Mucosa of gallbladder (tissue), 1 donor: Measurements from ENCODE around the gene CDH6. TPM values are rescaled to one million over a fixed set of nuclear protein-coding genes. Genes with fewer than 3 reads are reported as not detected.
"Not testable (repeated sequence)": the region's sequence is repeated elsewhere in the genome, so short reads cannot be mapped to it uniquely, and the experiment has no call there.

Experiments used
- DNase-seq: peaks from one replicate; pipeline ENCODE4 v3.0.0-alpha.2; 2020; ENCODE audit warnings: low spot score
- total RNA-seq: library from RNA; stranded (reverse); gene quantifications from one replicate; pipeline ENCODE4 v1.2.1, GENCODE V29; 2021
- donor health status: DM: no; HTN: no; CAD: no.

Gene CDH6
- total RNA-seq, 1 donor from 2014 or later: 75.9 TPM

- no peak for DNase-seq
Measured at GRCh38 chr5:31328040-31328733, 134.7 kb downstream of the CDH6 start.

DNA sequence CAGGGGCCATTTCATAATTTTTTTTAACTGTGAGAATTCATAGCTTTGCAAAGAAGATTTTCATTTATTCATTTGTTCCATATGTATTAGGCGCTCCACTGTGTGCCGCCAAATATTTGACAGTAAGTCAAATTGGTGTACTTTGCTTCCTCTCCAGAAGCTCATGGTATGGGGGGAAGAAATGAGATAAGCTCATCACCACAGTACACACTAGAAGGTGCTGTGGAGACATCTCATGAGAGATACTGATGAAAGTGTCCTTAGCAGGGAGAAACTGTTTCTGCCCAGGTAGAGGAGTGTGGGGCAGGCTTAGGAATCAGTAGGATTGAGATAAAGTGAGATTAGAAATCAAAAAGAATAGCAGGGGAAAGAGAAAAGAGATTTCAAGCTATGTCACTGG is 136.2 kb downstream of the CDH6 start:
- DNase-seq: no peak

GRCh38 chr5:31332160-31332559 is 138.7 kb downstream of the CDH6 start:
- no peak for DNase-seq

DNA sequence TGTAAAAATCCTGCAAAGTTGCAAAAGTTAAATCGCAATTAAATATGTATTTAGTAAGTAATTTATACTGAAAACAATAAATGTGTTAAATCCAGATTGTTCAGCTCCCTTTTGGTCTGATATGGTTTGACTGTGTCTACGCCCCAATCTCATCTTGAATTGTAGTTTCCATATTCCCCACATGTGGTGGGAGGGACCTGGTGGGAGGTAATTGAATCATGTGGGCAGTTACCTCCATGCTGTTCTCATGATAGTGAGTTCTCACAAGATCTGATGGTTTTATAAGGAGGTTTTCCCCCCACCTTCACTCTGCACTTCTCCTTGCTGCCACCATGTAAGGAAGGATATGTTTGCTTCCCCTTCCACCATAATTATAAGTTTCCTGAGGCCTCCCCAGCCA is 140.0 kb downstream of the CDH6 start:
- no peak for DNase-seq

DNA sequence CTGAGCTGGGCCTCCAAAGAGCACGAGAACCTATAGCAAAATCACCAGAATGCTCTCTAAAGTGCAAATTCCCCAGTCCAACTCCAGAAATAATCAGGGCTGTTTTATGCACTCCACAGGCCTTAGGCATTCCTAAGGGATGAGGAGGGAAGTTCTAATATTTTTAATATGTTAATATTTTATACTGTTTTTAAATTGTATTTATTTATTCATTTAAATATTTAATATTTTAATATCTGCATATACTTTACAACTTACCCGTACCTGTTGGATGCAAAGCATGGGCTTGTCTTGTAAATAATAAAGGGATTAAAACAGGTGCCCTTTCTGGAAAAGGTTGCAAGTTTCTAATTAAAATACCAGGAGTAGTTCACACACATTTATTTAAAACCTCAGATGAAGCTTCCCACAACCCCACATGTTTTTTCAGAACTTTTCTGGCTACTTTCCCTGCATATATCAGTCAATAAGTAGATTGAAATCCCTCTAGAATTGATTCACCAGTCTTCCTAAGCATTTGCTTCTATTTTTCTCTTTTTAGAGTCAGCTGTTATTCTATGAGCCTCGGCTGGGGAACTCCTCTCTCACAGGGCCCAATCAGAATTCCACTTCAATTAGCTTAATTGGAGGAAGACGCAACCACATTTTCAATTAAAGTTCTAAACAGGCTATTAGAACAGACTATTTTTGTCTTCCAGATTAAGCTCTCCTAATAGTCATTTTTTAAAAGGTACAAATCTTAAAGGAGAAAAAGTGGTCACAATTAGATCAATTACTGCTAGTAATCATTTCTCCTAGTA is 140.8 kb downstream of the CDH6 start:
- DNase-seq: no peak

DNA sequence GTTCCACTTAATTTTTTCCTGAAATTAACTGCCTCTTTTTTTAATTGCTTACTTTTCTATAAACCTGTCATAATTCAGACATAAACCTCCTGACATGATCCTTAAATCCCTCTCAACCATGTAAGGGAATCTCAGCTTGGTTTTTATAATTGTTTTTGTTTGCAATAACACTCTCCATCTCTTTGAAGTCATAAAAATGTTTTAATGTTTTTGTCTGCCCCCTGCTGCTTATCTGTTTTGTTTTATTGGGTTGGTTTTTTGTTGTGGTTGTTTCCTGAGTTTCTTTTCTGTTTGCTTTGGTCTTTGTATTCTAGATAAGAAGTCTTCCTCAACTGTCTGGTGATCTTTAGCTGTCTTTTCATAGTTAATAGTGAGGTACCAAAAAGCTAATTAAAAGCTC is 142.0 kb downstream of the CDH6 start:
- no peak for DNase-seq

- no peak for DNase-seq
Measured at GRCh38 chr5:31343946-31344345, 150.5 kb downstream of the CDH6 start.

DNA sequence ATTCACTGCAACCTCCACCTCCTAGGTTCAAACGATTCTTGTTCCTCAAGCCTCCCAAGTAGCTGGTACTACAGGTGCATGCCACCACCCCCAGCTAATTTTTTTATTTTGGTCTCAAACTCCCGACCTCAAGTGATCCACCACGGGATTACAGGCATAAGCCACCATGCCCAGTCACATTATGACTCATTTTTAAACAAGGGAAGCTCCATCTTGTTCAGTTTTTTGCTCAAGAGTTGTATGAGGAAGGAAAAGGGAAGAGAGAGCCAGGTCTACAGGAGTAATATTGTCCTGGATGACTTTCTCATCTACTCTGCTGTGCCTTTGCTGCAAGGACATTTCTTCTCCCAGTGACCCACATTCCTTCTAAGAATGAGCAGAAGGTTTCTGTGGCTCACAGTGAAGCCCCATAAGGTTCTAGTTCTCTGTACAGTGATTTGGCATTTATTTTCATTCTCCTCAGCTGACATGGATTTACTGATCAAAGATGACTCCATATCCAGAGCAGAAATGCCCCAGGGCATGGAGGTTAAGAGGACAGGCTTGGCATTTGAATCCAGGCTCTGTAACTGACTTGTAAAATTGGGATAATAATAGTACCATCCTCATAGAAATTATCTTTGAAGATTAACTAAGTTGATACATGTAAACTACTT is 153.5 kb downstream of the CDH6 start:
- DNase-seq: no peak

GRCh38 chr5:31347552-31347905 is 154.0 kb downstream of the CDH6 start:
- DNase-seq: no peak

- no peak for DNase-seq
Measured at GRCh38 chr5:31350395-31350794, 156.9 kb downstream of the CDH6 start.

DNA sequence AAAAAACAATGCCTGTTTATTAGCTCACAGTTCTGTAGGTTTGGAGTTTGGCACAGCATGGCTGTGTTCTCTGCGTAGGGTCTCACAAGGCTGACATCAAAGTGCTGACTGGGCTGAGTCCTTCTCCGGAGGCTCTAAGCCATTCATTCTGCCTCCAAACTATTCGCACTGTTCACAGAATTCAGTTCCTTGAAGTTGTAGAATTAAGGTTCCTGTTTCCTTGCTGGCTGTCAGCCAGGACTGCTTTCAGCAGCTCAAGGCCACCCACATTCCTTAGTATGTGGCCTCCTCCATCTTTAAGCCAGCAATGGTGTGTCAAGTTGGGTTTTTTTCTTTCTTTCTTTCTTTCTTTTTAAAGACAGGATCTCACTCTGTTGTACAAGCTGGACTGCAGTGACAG is 161.9 kb downstream of the CDH6 start:
- DNase-seq: no peak

- DNase-seq: no peak
Measured at GRCh38 chr5:31357038-31357437, 163.6 kb downstream of the CDH6 start.

GRCh38 chr5:31359839-31360238 is 166.4 kb downstream of the CDH6 start:
- DNase-seq: no peak

DNA sequence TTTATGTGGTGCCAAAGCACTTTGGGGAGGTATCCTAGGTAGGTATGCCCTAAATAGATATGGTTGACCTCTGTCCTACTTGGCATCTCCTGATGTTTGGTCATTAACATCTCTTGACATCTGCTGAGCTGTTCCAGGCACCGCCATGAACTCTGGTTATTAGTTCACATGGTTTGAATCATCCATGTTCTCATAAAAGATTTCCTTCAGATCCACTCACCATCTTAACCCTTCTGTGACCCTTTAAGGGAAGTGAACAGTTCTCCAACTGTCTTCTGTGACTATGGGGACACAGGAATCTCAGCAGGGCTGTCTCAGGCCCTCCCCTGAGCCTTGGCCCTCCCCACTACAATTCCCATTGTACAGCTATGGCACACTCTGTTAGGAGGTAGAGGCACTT is 167.7 kb downstream of the CDH6 start:
- DNase-seq: no peak

GRCh38 chr5:31361704-31362528 is 168.4 kb downstream of the CDH6 start:
- DNase-seq: not testable (repeated sequence)

DNA sequence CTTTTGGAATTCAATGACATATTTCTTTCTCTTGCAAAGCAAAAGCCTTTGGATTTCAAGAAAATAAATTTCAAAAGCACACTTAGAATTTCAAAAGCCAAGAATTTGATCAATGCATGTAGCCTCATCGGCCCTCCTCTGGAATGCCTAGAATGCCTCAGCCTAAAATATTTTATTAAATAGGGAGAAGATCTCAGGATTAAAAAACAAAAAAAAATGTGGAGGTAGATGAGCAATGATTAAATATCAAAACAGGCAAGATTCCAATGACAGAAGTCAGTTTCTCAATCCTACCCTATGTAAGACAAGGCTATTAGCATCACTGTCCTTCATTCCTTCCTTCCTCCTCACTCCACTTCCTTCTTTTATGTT is 169.0 kb downstream of the CDH6 start:
- no peak for DNase-seq

GRCh38 chr5:31362931-31363568 is 169.6 kb downstream of the CDH6 start:
- DNase-seq: no peak

- no peak for DNase-seq
Measured at GRCh38 chr5:31364881-31365636, 171.6 kb downstream of the CDH6 start.

DNA sequence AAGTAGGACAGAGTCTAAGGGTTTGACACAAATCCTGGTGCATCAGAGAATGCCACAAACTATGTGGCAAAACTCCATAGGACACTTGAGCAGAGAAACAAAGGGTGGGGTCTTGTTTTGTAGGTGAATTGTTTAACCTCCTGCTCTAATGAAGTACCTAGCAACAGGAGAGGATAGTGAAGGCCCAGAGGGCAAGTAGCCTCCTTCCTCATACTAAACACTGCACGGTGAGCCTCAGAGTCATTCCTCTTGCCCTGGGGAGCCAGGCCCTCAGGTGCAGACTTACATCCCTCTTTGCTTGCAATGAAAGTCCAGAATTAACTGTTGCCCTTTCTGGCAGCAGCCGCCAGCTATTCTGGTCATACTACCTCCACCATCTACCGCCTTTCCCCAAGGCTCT is 172.3 kb downstream of the CDH6 start:
- no peak for DNase-seq

DNA sequence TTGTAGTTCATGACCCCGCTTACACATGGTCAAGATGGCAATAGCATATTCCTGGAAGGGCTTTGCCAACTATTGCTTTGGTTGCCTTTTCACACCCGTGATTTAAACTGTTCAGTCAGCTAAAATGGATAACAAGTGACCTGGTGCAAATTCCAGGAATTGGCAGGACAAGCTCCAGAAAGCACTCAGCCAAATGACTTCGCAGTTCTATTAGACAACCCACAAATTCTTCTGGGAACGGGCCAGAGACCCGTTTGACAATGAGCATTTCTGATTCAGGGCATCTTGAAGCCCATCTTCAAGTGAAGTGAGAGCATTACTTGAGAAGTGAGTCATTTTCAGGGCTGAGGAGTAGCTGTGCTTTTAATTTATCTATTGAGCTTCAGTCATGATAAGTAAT is 173.5 kb downstream of the CDH6 start:
- no peak for DNase-seq

- DNase-seq: no peak
Measured at GRCh38 chr5:31372124-31372523, 178.6 kb downstream of the CDH6 start.
